LNCaP clone FGC (cell line): ENCODE data around the gene SRPRB.

ENCODE experiments used
- DNase-seq: peaks from one replicate; pipeline ENCODE4 v3.0.0-alpha.2; 2011; ENCODE audit warnings: low read depth
- H3K4me3 ChIP-seq: 2 replicates; pipeline ENCODE4 v1.5.1; 2011; ENCODE audit warnings: mild to moderate bottlenecking, low read depth, low read length, control low read depth
- CTCF ChIP-seq: IDR thresholded peaks from 2 replicates; pipeline ENCODE4 v1.5.1; 2012; ENCODE audit warnings: mild to moderate bottlenecking; ENCODE audit not compliant: control insufficient read depth, insufficient read depth; ENCODE audit errors: extremely low read depth

The SRPRB gene

GRCh38 chr3:133835961-133836360 is 30.3 kb downstream of the SRPRB start:
- TF ChIP-seq CTCF: no peak
- H3K4me3 ChIP-seq: no peak overlapping the region
- DNase-seq: no peak

DNA sequence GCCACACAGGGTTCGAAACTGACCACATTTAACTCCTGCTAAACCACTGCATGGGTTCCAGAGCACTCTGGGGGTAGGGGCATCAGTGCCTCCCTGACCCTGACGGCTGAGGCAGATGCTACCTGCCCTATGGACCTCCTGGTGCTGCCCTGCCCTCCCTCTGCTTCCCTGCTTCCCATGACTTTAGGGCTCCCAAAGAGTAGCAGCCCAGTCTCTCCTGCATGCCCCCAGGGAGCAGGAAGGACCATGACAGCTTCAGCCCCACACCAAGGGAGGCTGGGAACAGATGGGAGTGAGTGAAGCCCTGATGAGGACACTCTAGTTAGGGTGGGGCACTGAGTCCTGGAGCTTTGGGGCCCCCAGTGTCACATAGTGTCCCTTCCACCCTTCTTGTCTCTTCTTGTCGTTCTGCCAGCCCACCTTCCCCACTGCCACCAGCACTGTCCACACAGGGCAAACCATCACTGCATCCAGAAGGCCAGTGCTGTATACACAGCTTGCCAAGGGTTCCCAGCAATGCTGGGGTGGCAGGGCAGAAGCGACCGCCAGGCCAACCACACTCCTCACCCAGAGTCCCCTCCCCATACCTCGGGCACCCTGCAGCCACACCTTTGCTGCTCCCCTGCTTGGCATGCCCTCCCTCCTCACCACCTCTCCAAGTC is 31.0 kb downstream of the SRPRB start:
- H3K4me3 ChIP-seq: no peak overlapping the region
- TF ChIP-seq CTCF: no peak
- DNase-seq: no peak

DNA sequence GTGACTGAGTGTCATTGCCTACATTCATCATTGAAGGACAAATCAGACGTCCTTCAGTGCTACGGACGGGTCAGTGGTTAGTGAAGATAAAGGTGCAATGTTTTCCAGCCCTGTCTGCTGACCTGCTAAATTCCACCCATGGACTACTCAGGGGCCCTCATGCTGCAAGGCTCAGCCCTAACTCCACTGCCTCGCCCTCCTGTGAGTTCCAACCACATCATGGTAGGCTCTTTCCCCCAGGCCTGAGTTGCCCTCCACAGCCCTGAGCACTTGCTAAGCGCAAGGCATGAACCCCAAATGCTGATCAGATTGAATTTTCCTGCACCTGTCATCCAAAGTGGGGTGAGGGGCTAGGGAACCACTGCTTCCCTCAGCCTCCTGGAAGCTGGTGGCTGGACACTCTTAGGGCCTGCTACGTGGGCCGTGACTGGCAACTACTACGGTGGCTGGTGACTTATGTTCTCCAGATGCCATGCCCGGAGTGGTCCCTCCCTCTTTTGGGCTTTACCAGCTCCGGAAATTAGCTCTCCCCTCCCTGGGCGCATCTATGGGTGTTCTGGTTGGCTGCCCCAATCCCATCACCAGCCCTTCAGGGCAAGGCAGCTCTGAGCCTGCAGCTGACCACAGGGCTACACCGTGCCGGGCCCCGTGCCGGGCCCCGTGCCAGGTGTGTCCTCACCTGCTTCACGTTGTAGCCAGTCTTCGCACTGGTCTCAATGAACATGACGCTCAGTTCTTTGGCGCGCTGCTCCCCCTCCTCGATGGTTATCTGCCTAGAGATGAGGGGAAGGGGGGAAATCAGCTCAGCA is 32.1 kb downstream of the SRPRB start:
- no peak overlapping the region for H3K4me3 ChIP-seq
- DNase-seq: no peak
- no peak for TF ChIP-seq CTCF

DNA sequence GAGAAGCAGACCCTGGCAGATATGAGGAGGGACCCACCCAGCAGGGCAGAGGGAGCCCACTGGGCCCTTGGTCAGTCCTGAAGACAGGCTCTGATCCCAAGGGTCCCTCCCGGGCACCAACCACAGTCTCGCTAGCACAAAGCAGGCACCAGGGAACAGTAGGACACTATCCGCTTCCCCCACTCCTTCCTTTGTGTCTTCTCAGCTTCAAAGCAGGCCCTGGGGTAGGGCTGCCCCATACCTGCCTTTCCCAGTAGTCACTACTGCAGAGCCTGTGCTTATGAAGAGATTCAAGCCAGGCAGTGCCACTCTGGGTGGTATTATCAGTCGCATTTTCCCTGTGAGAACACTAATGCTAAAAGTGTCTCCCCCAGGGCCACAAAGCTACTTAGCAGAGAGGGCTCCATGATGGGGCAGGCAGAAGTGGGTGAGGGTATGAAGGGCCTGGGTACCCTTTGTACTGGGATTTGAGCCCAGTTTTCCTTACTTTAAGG is 32.7 kb downstream of the SRPRB start:
- H3K4me3 ChIP-seq: no peak overlapping the region
- no peak for DNase-seq
- TF ChIP-seq CTCF: no peak

DNA sequence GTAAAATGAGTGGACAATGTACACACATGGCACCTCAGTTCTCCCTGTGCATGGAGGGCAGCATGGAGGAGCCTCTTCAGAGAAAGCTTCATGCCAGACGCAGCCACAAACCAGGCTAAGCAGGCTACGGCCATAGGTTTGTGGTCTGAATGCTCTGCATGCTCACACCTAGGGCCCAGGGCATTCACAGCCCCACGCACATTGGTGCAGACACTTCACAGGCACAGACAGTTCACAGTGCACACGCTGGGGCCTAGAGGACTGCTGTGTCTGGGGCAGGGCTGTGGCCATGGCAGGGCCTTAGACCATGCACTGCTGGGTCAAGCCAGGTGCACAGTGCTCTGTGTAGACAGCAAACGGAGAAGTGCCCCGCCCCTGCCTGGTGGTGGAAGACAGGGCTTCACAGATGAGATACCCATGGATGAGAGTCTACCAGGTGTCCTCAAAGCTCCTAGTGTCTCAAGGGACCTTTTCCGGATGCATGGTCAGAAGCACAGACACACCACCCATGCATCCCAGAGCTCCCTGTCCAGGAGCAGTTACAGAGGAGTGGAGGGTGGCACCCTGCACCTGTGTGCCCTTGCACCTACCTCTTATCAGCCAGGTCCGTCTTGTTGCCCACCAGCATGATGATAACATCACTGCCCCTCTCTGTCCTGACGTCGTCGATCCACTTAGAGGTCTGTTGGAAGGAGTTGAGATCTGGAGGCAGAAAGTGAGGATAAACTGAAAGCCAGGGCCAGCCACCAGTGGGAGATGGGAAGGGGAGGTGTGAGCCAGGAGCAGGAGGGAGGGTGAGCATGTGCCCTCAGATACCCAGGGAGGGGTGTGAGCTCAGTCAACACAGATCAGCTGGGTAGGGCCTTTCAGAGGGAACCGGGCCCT is 33.5 kb downstream of the SRPRB start:
- DNase-seq: no peak
- no peak for TF ChIP-seq CTCF
- no peak overlapping the region for H3K4me3 ChIP-seq

DNA sequence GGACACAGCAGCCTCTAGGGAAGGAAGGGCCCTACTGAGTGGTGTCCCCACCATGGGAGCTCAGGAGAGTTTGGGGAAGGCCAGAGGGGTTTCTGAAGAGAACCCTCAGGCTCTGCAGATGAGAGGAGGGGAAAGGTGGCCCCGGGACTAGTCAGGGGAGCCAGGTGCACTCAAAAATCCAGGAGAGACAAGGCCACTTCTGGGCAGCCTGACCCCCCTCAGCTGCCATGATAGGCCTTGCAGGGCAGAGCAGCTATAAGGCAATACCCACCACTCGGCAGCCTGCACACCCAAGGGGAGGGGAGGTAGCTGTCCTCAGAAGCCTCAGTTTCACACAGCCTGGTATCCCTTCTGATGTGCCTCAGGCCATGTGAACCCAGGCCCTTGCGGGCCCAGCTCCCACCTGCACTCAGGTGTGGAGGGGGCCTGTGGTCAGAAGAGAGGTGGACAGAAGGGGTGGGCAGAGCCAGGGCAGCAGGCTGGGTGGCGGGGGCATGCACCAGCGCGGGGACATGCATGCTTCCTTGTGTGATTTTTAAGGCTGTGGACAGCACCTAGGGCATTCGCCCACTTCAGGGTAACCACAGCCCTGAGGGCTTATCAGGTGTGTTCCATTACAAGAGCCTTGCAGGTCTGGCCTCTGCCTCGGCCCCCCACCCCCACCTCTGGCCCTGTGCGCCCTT is 34.6 kb downstream of the SRPRB start:
- no peak for TF ChIP-seq CTCF
- H3K4me3 ChIP-seq: no peak overlapping the region
- no peak for DNase-seq
